GM18951 (cell line): ENCODE data around the gene LRRC28.

Experiments
- POLR2A ChIP-seq: IDR thresholded peaks from 4 replicates; pipeline ENCODE4 v1.6.1; 2011; ENCODE audit warnings: mild to moderate bottlenecking; ENCODE audit not compliant: insufficient read length, insufficient read depth; ENCODE audit errors: extremely low read depth
- in situ Hi-C: fragments of 300-500 bp; cut with MboI; formaldehyde crosslinking; loops from one replicate; pipeline ENCODE4 v1.12.0; 2022; ENCODE audit warnings: low sequenced_read_pairs, mixed read lengths, inconsistent platforms; ENCODE audit not compliant: unreplicated experiment

Gene LRRC28

GRCh38 chr15:99423186-99424130 is 172.2 kb downstream of the LRRC28 start:
- no peak for TF ChIP-seq POLR2A
- in situ Hi-C loops = no loop called here

- TF ChIP-seq POLR2A = no peak
- in situ Hi-C loops = no loop called here
Measured at GRCh38 chr15:99424131-99424571, 172.9 kb downstream of the LRRC28 start.

DNA sequence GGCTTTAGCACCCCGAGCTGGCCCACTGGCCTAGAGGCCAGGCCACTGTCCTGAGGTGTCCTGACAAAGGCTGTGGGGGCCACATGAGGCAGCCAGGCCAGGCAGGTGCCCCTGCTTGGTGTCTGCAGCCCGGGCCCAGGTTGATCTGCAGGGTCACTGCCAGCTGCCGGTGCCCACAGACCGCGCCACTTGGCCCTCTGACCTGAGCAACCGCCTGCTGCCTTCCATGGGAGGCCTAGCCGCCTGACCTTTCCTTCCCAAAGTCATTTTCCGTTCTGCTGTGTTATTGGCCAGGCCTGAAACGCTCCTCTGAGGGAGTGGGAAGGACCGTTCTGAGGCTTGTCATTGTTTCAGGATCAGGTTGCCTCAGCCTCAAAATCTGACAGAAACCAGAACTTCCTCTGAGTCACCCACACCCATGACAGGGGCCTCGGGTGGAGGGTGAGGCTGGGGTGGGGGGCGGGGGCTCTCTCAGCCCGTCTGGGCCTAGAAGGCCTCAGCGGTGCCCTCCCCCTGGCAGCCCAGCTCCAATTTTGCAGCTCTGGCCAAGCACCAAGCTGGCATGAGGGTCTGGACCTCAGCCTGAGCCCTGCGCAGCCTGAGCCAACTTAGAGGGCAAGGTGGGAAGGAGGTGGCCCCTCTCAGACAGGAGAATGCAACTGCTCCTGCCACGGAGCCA is 173.8 kb downstream of the LRRC28 start:
- in situ Hi-C loops = no loop called here
- TF ChIP-seq POLR2A = no peak

- no peak for TF ChIP-seq POLR2A
- in situ Hi-C loops = no loop called here
Measured at GRCh38 chr15:99425657-99426301, 174.5 kb downstream of the LRRC28 start.

DNA sequence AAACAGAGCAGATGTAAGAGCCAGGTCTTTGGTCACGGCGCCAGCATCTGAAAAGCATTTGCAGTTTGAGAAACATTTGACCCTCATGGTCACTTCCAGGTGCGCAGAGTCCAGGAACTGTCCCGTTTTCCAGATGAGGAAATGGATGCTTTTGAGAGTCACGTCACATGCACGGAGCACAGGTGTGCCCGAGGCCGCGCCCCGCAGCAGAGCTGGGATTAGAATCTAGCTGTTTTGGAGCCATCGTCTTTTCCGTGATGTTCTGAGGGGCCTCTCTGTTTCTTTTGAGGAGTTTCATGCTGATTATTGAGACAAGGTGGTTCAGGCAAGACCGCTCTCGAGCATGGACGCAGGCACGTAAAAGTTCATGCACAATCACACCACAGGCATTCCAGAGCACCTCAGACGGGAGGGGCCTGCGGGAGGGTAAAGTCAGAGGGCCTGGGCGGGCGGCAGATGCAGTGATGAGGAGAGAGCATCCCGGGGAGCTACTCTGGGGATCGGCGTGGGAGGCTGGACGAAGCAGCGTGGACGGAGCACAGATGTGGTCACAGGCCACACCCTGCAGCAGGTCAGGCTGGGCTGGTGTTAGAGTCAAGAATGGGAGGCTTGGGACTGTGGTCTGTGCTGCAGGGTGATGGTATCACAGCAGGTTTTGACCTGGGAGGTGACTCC is 175.3 kb downstream of the LRRC28 start:
- in situ Hi-C loops = no loop called here
- no peak for TF ChIP-seq POLR2A

DNA sequence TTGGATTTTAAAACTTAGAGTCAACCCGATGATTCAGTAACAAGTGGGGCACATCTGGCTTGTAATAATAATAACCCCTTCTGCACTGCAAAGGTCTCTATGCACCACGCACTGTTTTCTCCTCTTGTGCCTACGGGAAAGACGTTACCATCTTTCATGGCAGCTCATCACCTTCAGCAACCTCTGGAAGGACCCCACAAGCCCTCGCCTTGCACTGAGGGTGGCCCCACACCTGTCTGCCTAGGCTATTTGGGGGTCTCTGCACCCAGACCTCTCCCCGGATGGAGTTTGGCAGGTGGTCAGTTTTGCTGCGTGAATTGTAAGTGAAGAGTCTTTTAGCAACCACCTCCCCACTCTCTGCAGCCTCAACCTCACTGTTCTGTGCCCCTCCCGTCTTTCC is 175.9 kb downstream of the LRRC28 start:
- no peak for TF ChIP-seq POLR2A
- in situ Hi-C loops = no loop called here

DNA sequence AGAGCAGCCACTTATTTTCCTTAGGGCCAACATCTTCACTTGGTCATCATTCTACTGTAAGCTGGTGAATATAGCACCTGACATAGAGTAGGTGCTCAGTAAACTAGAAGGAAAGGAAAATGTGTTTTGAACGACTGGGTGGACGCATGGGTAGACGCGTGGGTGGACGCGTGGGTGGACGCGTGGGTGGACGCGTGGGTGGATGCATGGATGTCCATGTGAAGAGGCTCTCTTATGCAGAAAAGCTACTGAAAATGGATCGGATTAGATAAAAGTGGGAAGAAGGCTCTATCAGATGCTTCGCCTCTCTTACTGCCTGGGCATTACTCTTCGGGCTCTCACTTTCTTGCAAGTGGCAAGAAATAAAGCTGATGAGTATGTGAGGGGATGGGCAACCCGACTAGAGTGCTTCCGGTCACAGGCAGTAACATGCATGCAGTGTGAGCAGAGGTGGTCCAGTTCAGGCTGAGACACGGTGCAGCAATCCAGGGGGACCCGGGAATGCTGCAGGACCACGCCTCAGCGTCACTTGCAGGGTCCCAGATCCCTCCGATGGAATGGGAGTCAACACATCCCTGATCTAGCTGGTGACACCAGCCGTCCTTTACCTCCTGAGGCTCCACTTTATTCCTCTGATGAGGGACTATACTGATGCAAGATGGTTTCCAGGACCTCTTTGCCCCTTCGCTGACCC is 176.5 kb downstream of the LRRC28 start:
- in situ Hi-C loops = no loop called here

DNA sequence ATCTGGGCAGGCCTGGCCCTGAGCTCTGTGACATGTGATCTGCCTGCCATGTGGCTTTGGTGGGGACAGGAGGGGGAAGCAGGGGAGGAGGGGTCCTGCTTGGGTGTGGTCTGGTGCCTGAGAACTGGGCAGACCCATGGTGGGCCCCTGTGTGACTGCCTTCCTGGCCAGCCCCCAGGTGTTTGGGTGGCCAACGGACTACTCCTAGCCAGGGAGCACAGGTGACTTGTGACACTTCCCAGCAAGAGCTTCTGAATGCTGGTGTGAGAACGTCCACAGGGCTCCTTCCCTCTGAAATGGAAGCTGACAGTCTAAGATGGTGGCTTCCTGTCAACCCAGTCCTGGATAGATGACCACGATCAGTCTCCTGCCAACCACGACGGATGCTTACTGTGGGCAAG is 178.4 kb downstream of the LRRC28 start:
- in situ Hi-C loops = no loop called here
- no peak for TF ChIP-seq POLR2A

More for the DNA sequence above, 176.5 kb downstream of the LRRC28 start:
- no peak for TF ChIP-seq POLR2A

DNA sequence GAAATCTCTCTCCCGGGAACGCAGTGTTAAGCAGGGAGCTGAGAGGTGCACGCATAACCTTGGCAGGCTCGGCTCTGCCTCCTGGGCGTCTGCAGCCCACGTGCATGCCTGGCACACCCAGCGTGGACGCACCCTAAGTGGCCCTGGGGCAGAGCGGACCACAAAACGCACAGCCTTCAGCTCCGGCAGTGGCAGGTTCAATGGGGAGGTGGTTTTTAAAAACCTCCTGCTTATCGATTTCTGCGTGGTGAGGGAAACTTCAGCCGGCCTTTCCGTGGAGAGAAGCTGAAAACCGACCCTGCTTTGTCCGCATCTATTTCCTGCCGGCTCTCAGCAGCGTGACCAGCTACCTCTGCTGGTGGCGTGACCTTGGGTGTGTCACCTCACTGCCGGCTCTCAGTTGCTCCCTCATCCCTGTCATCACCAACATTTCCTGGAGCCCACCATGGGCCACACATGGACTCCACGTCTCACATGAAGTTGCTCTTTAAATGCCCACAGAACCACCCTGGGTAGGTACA is 179.7 kb downstream of the LRRC28 start:
- in situ Hi-C loops = no loop called here
- TF ChIP-seq POLR2A = no peak

GRCh38 chr15:99431661-99432091 is 180.4 kb downstream of the LRRC28 start:
- in situ Hi-C loops = no loop called here
- TF ChIP-seq POLR2A = no peak

DNA sequence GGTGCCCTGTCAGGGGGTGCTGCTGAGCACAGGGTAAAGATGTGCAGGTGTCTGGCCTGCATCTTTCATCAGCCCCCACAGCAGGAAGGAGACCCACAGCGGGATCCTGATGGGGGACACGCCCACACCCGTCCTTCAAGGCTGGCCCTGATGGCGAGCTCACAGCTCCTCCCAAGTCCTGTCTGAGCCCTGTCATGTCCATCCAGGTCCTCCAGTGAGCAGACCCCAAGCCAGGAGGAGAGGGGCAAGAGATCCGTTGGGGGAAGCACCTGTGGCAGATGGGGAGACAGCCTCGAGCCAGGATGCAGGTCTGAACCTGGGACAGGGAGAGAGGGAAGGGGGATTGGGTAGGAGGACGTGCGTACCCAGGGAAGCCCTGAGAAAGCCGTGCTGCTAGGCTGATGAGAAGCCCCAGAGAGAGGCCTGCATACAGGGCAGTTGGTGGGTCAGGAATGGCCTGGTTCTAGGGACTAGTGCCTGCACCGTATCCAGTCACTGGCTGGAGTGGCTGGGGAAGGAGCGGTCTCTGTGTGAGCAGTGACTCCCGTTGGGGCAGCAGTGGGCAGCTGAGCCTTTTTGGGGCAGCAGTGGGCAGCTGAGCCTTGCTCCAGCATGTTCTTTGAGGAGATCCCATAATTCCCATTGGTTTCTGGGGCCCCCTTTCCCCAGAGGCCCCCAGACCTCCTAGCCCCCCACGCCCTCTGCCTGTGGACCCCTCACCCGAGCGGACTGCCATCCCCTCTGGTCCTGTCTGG is 181.2 kb downstream of the LRRC28 start:
- TF ChIP-seq POLR2A = no peak
- in situ Hi-C loops = no loop called here
